ENCODE measurements around the gene FBRSL1. TPM values are rescaled to one million over a fixed set of nuclear protein-coding genes. Genes with fewer than 3 reads are reported as not detected.

The FBRSL1 gene
- total RNA-seq, 4 donors from 2014 or later: 14.4 to 28.1 (median 18.5) TPM

DNA sequence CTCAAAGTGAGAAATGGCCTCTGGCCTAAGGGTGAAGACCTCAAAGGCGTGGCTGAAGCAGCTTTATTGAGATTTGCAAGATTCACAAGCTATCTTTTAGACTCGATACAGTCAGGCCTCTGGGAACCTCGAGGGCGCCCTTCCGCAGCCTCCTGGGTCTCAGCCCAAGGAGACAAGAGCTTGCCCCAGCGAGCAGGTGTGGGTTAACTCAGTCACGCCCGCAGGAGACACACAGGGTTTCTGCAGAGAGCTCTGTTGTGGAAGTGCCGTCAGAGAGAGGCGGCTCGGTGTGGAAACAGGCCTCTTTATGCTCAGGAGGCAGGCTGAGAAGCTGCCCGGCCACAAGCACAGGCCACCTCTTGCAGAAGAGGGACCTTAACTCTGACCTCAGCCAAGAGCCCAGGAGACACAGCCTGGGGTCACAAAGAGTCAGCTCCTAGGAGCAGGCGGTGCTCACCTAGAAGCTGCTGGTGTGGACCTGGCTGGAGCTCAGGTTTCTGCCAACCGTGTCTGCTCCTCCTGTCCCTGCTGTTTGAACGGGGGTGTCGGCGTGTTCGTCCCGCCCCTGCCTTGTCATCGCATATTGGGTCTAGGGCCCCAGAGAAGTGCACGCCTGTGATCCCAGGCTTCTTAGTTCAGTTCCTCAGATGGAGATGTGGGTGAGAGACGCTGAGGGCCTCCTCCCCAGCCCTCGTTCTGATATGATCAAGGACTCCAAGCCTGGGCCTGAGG, 42.1 kb upstream of the FBRSL1 start:
- intact Hi-C loops (cut with DNase I): no loop called here
- Histone ChIP-seq H3K27me3 (peaks cover 0 to 58% (median 2%) of the 10 kb centered on the region in 4 donors), H3K9me3 (no peaks in the 10 kb centered on the region), H3K27ac (replicated peaks in 1 of 4) (no peak overlapping the region), H3K4me3 (no peak overlapping the region), H3K36me3 (no peaks in the 10 kb centered on the region), H3K4me1 (peaks cover 0 to 13% (median 5%) of the 10 kb centered on the region in 4 donors)
- DNase-seq (ENCODE audit: extremely low spot score): no peak
- WGBS: 85% methylated on average over 23 of the region's 23 CpGs
- TF ChIP-seq EP300 (IDR thresholded peaks at IDR 0.05) (no peak), POLR2A (IDR thresholded peaks at IDR 0.05; ENCODE audit: low read depth) (no peak), POLR2AphosphoS5 (IDR thresholded peaks at IDR 0.05) (no peak)
- TF ChIP-seq, protein P1, sequence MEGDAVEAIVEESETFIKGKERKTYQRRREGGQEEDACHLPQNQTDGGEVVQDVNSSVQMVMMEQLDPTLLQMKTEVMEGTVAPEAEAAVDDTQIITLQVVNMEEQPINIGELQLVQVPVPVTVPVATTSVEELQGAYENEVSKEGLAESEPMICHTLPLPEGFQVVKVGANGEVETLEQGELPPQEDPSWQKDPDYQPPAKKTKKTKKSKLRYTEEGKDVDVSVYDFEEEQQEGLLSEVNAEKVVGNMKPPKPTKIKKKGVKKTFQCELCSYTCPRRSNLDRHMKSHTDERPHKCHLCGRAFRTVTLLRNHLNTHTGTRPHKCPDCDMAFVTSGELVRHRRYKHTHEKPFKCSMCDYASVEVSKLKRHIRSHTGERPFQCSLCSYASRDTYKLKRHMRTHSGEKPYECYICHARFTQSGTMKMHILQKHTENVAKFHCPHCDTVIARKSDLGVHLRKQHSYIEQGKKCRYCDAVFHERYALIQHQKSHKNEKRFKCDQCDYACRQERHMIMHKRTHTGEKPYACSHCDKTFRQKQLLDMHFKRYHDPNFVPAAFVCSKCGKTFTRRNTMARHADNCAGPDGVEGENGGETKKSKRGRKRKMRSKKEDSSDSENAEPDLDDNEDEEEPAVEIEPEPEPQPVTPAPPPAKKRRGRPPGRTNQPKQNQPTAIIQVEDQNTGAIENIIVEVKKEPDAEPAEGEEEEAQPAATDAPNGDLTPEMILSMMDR (IDR thresholded peaks at IDR 0.05): no peak

DNA sequence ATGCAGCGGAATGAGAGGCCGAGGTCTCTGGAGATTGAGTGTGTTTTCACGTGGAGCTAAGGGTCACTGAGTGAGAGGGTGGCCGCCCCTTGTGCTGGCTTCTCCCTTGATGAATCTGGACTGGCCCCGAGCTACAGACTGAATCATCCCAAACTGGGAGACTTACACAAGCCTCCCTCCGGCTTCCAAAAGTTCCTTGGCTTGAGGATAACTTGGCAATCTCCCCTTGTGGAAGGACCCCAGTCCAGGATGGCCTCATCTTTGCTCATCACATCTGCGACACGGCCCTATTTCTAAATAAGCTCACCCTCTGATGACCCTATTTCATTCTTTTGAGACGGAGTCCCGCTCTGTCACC, 41.5 kb upstream of the FBRSL1 start:
- no peak for DNase-seq (ENCODE audit: extremely low spot score)
- TF ChIP-seq, protein P1 (IDR thresholded peaks at IDR 0.05): no peak
- no peak for TF ChIP-seq POLR2A (IDR thresholded peaks at IDR 0.05; ENCODE audit: low read depth)
- TF ChIP-seq EP300 (IDR thresholded peaks at IDR 0.05): no peak
- no peak for TF ChIP-seq POLR2AphosphoS5 (IDR thresholded peaks at IDR 0.05)
- Histone ChIP-seq H3K4me1 (peaks cover 0 to 13% (median 5%) of the 10 kb centered on the region in 4 donors), H3K27me3 (peaks cover 0 to 62% (median 2%) of the 10 kb centered on the region in 4 donors), H3K4me3 (no peak overlapping the region), H3K36me3 (no peaks in the 10 kb centered on the region), H3K27ac (replicated peaks in 1 of 4) (no peak overlapping the region), H3K9me3 (no peaks in the 10 kb centered on the region)
- 79% methylated on average over 10 of the region's 10 CpGs for WGBS
- intact Hi-C loops (cut with DNase I): no loop called here

DNA sequence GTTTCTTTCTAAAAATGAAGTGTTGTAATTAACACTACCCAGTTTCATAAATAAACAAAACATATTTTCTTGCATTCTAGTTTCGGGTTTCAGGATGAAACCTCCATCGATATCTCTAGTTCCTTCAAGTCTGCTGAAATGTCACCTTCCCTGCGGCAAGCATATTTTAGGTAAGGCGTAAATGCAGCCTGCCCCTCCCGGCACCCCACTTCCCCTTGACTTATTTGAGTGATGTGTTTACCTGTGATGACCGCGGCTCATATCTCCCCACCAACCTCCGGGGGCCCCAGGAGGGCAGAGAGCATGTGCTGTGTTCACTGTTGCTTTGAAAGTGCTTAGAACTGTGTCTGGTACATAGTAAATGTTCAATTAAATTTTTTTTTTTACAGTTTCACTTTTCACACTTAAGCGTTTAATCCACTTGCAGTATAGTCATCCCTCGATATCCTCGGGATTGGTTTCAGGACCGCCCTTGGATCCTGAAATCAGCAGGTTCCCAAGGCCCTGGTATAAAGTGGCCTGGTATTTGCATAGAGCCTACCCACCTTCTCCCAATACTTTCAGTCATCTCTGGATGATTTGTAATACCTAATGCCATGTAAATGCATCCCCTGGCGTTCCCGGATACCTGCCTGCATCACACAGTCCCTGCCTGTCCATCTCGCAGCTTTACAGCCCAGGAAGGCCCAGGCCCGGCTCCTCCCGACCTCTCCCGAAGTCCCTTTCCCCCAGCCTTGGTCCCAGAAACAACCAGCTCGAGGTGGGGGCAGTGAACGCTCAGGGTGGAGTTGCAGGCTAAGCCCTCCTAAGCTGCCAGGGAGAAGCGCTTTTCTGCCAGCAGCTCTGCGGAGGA, 40.2 kb upstream of the FBRSL1 start:
- peaks cover 0 to 13% (median 5%) of the 10 kb centered on the region in 4 donors for H3K4me1 ChIP-seq
- H3K4me3 ChIP-seq: no peak overlapping the region
- H3K27ac ChIP-seq (replicated peaks in 1 of 4): no peak overlapping the region
- 76% methylated on average over 18 of the region's 22 CpGs for WGBS
- H3K36me3 ChIP-seq: no peaks in the 10 kb centered on the region
- intact Hi-C loops (cut with DNase I): no loop called here
- H3K27me3 ChIP-seq: peaks cover 0 to 75% (median 2%) of the 10 kb centered on the region in 4 donors
- H3K9me3 ChIP-seq: no peaks in the 10 kb centered on the region
- TF ChIP-seq POLR2A (IDR thresholded peaks at IDR 0.05; ENCODE audit: low read depth): no peak
- DNase-seq (ENCODE audit: extremely low spot score): no peak

DNA sequence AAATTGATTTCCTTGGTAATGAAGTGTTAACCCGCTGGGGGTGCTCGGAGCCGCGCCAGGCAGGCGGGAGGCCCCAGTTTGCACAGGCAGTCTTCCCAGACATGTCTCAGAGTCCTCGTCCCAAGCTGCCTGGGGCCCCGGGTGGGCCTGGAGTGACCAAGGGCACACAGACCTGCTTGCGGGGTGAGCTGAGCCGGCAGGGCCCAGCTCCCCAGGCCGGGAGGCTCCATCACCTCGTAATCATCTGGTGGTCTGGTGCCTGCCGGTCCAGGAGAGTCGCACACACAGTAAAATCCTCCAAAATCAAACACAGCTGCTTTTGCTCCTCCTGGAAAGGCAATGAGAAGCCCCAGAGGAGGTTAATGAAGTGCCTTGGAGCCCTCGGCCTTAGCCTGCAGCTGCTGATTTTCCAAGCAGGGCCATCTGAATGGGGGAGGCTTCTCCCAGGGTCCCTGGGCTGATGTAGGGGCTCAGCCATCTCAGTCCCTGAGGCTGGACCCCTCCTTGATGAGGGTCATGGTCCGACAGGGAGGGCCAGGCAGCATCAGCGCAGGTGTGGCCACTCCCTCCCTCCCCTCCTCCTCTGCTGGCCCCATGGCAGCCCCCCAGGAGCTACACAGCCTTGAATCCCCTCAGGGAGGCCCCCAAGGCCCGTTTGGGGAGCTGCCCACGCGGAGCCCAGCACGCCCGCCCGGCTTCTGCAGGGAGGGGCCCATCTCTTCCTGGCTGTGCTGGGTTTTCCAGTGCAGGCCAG, 39.4 kb upstream of the FBRSL1 start:
- Histone ChIP-seq H3K27me3 (peaks cover 0 to 74% (median 2%) of the 10 kb centered on the region in 4 donors), H3K27ac (replicated peaks in 1 of 4) (no peak overlapping the region), H3K4me3 (no peak overlapping the region), H3K4me1 (peaks cover 0 to 13% (median 5%) of the 10 kb centered on the region in 4 donors), H3K9me3 (no peaks in the 10 kb centered on the region), H3K36me3 (no peaks in the 10 kb centered on the region)
- no peak for DNase-seq (ENCODE audit: extremely low spot score)
- TF ChIP-seq POLR2A (IDR thresholded peaks at IDR 0.05; ENCODE audit: low read depth) (no peak), EP300 (IDR thresholded peaks at IDR 0.05) (no peak)
- intact Hi-C loops (cut with DNase I): no loop called here
- WGBS: 57% methylated on average over 5 of the region's 22 CpGs

DNA sequence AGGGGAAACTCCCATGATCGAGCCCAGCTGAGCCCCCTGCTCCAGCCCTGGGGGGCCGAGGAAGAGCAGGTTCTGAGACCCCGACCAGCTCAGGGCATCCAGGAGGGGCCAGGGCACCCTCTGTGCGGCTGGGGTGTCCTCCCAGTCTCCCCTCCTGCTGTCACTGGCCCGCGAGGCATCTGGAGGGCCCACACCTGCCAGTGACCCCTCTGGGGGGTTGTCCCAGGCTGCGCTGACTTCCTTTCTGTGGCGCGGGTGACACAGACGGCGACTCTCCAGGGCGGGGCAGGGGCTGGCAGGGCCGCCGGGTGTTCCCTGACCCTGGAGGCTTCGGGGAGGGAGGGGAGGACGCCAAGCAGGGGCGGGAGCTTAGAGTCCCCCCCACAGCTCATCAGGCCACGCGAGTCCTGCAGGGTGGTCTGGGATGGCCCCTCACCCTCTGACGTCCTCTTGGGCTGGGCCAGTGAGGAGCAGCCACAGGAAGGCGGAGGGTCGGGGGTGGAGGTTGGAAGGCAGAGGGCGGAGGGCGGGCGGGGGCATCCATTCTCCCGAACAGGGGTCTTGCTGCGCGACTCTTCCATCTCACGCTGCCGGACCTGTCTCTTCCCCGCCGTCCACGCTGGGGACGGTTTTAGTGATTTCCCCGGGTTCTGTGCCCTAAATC, 38.6 kb upstream of the FBRSL1 start:
- intact Hi-C loops (cut with DNase I): no loop called here
- Histone ChIP-seq H3K36me3 (no peaks in the 10 kb centered on the region), H3K4me3 (no peak overlapping the region), H3K9me3 (no peaks in the 10 kb centered on the region), H3K4me1 (peaks cover 0 to 13% (median 5%) of the 10 kb centered on the region in 4 donors), H3K27ac (replicated peaks in 1 of 4) (no peak overlapping the region), H3K27me3 (peaks cover 0 to 71% (median 2%) of the 10 kb centered on the region in 4 donors)
- WGBS: 87% methylated on average over 18 of the region's 35 CpGs
- TF ChIP-seq POLR2AphosphoS5 (IDR thresholded peaks at IDR 0.05) (no peak), EP300 (IDR thresholded peaks at IDR 0.05) (no peak), POLR2A (IDR thresholded peaks at IDR 0.05; ENCODE audit: low read depth) (no peak)
- TF ChIP-seq, protein P1 (IDR thresholded peaks at IDR 0.05): no peak
- DNase-seq (ENCODE audit: extremely low spot score): no peak

All from esophagus muscularis mucosa (tissue), 4 donors.